Measurements from ENCODE around the gene TTC34.

The TTC34 gene

GRCh38 chr1:2605509-2606395 lies 195.7 kb downstream of the TTC34 start:
- in situ Hi-C loops (cut with HindIII; ENCODE audit: low sequenced_read_pairs) = no loop called here
- no peak for DNase-seq (ENCODE audit: low read depth, low spot score)

DNA sequence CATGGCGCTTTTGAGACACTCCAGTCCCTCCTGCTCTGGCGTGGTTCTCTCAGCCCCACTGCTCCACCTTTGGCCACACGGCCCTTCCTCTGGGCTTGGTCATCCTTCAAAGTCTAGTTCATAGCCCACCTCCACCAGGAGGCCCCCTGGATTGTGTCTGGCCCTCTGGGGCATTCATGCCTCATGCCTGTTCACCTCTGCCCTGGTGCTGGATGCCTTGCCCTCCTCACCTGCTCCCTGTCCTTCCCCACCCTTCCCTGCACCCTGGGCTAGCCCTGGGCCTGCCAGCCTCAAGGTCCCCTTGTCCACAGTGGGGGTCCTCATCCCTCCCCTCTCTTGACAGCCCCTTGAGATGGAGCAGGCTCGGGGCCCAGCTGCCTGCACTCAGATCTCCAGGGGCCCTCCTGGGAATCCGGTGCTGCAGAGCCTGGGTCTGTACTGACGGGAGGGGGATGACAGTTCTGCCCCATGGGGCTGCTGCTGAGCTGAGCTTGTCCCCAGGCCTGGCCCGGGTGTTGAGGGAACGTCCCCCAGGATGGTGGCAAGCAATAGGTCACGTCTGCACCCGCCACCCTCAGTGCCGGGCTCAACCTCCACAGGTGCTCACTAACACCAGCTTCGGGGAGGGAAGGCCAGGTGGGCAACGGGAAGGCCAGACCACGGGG lies 196.5 kb downstream of the TTC34 start:
- in situ Hi-C loops (cut with HindIII; ENCODE audit: low sequenced_read_pairs) = no loop called here
- DNase-seq (ENCODE audit: low read depth, low spot score) = no peak
- no peak overlapping the region for H3K4me3 ChIP-seq (ENCODE audit: low read depth, low read length)
- TF ChIP-seq, protein P1, sequence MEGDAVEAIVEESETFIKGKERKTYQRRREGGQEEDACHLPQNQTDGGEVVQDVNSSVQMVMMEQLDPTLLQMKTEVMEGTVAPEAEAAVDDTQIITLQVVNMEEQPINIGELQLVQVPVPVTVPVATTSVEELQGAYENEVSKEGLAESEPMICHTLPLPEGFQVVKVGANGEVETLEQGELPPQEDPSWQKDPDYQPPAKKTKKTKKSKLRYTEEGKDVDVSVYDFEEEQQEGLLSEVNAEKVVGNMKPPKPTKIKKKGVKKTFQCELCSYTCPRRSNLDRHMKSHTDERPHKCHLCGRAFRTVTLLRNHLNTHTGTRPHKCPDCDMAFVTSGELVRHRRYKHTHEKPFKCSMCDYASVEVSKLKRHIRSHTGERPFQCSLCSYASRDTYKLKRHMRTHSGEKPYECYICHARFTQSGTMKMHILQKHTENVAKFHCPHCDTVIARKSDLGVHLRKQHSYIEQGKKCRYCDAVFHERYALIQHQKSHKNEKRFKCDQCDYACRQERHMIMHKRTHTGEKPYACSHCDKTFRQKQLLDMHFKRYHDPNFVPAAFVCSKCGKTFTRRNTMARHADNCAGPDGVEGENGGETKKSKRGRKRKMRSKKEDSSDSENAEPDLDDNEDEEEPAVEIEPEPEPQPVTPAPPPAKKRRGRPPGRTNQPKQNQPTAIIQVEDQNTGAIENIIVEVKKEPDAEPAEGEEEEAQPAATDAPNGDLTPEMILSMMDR (IDR thresholded peaks at IDR 0.05; ENCODE audit: low read depth, low read length) = no peak

More at GRCh38 chr1:2605509-2606395, 195.7 kb downstream of the TTC34 start:
- no peak overlapping the region for H3K4me3 ChIP-seq (ENCODE audit: low read depth, low read length)
- TF ChIP-seq, protein P1 (IDR thresholded peaks at IDR 0.05; ENCODE audit: low read depth, low read length) = no peak

DNA sequence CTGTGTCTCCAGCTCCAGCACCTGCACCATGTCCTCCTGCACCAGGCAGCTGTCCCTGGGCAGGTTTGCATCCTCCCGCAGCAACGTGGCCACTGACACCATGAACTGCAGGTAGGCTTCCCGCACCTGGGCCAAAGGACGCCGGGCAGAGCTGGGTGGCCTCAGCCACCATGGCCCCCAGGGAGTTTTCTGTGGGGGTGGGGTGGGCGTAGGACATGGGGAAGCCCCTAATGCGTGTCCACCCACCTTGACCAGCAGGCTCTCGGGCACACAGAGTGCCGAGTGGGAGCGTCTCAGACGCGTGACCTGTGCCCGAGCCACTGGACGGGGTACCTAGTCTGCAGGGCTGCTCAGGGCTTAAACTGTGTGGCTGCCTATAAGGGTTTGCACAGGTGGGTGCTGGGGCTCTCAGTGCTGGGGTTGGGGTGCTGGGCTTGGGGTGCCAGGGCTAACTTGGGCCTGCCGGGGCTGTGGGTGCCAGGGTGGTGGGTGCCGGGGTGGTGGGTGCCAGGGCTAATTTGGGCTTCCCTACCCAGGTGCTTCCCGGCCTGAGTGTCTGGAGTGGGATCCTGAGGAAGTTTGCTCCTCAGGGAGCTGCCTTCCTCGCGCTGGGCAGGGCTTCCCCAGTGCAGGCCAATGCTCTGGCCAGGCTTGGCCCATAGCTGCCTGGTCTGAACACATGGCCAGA lies 197.2 kb downstream of the TTC34 start:
- TF ChIP-seq, protein P1 (IDR thresholded peaks at IDR 0.05; ENCODE audit: low read depth, low read length) = no peak
- in situ Hi-C loops (cut with HindIII; ENCODE audit: low sequenced_read_pairs) = no loop called here
- no peak for DNase-seq (ENCODE audit: low read depth, low spot score)
- H3K4me3 ChIP-seq (ENCODE audit: low read depth, low read length) = no peak overlapping the region

GRCh38 chr1:2603521-2604155 lies 197.9 kb downstream of the TTC34 start:
- DNase-seq (ENCODE audit: low read depth, low spot score) = no peak
- TF ChIP-seq, protein P1 (IDR thresholded peaks at IDR 0.05; ENCODE audit: low read depth, low read length) = no peak
- in situ Hi-C loops (cut with HindIII; ENCODE audit: low sequenced_read_pairs) = no loop called here
- no peak overlapping the region for H3K4me3 ChIP-seq (ENCODE audit: low read depth, low read length)

- TF ChIP-seq, protein P1 (IDR thresholded peaks at IDR 0.05; ENCODE audit: low read depth, low read length) = no peak
- in situ Hi-C loops (cut with HindIII; ENCODE audit: low sequenced_read_pairs) = no loop called here
- no peak for DNase-seq (ENCODE audit: low read depth, low spot score)
Observed at GRCh38 chr1:2602866-2603520, 198.5 kb downstream of the TTC34 start.

More at GRCh38 chr1:2602866-2603520, 198.5 kb downstream of the TTC34 start:
- no peak overlapping the region for H3K4me3 ChIP-seq (ENCODE audit: low read depth, low read length)
